Astrocyte of the cerebellum (primary cell): ENCODE measurements around the gene STING1.
"Not testable (repeated sequence)": the region's sequence is repeated elsewhere in the genome, so short reads cannot be mapped to it uniquely, and the experiment has no call there.

Experiments used
- DNase-seq: peaks from one replicate; pipeline ENCODE4 v3.0.0-alpha.2; 2011; ENCODE audit warnings: low read depth
- H3K4me3 ChIP-seq: 2 replicates; pipeline ENCODE4 v1.5.1; 2011; ENCODE audit warnings: mild to moderate bottlenecking, low read depth, low read length, moderate library complexity
- CTCF ChIP-seq: IDR thresholded peaks from 2 replicates; pipeline ENCODE4 v1.5.1; 2012; ENCODE audit warnings: low read length, low read depth, moderate library complexity, mild to moderate bottlenecking; ENCODE audit errors: missing control alignments
- in situ Hi-C: cut with HindIII; loops from 2 replicates; pipeline ENCODE4 v1.10.0; 2017; ENCODE audit warnings: low sequenced_read_pairs

The STING1 gene

GRCh38 chr5:139443831-139444453 is 38.6 kb downstream of the STING1 start:
- in situ Hi-C loops, result no loop called here
- no peak overlapping the region for H3K4me3 ChIP-seq
- no peak for TF ChIP-seq CTCF
- DNase-seq, result no peak

- in situ Hi-C loops, H3K4me3 ChIP-seq, DNase-seq: not testable (repeated sequence)
Observed at GRCh38 chr5:139440416-139440815, 42.1 kb downstream of the STING1 start.

- in situ Hi-C loops, result no loop called here
- no peak for TF ChIP-seq CTCF
- peak within 1 kb of the TSS; percentile 81 for H3K4me3 ChIP-seq
- peak; percentile 77 for DNase-seq
Observed at GRCh38 chr5:139439013-139439903, 43.3 kb downstream of the STING1 start, which contains the start of gene DNAJC18. TSS of gene DNAJC18 (minus strand) at chr5:139439525. CDS start at chr5:139439445, 80 bp downstream.

GRCh38 chr5:139438707-139439012 is 43.9 kb downstream of the STING1 start:
- DNase-seq, result no peak
- in situ Hi-C loops, result no loop called here
- TF ChIP-seq CTCF, result no peak
- H3K4me3 ChIP-seq, result peak overlapping the region; percentile 81

GRCh38 chr5:139435676-139436075 is 46.9 kb downstream of the STING1 start:
- no peak for DNase-seq
- in situ Hi-C loops, result no loop called here
- TF ChIP-seq CTCF, result no peak
- no peak overlapping the region for H3K4me3 ChIP-seq

GRCh38 chr5:139431706-139432105 is 50.9 kb downstream of the STING1 start:
- in situ Hi-C loops, result no loop called here
- H3K4me3 ChIP-seq, result no peak overlapping the region
- TF ChIP-seq CTCF, result no peak
- DNase-seq, result no peak

- no peak overlapping the region for H3K4me3 ChIP-seq
- in situ Hi-C loops, result no loop called here
- DNase-seq, result no peak
- TF ChIP-seq CTCF, result no peak
Observed at GRCh38 chr5:139430015-139430414, 52.5 kb downstream of the STING1 start.
